ENCODE results near the gene CEP104. TPM values are rescaled to one million over a fixed set of nuclear protein-coding genes. Genes with fewer than 3 reads are reported as not detected.

Gene CEP104
- total and polyA plus RNA-seq, 10 of the 15 experiments (the other 5 are each of a cell fraction or from before 2014, with no cell fraction given): 7.2 to 34.8 (median 19.3) TPM

- H3K4me1 ChIP-seq (ENCODE audit: control insufficient read depth, insufficient read depth, low read length): peaks cover 3% of the 10 kb centered on the region; the same call in 1 of the 2 replicates
- intact Hi-C loops (cut with micrococcal nuclease; ENCODE audit: unreplicated experiment): loop anchor here (1.0 kb wide), 1 partner anchor 43 kb away; the partner anchor contains the start of gene C1orf174
- no peaks in the 10 kb centered on the region for H4K20me1 ChIP-seq (ENCODE audit: control insufficient read depth, insufficient read depth)
- H3K4me3 ChIP-seq: peak overlapping the region; percentile 95
- no peak for DNase-seq (ENCODE audit: low read depth, low spot score)
- no peaks in the 10 kb centered on the region for H3K36me3 ChIP-seq (ENCODE audit: control insufficient read depth in 2 of 2, insufficient read depth in 2 of 2, low read length in 1 of 2)
- no peak for ATAC-seq
- CTCF ChIA-PET: interaction anchor here (0.7 to 3.2 kb wide), 2 partner anchors 41 to 213 kb away, joined by 3 to 9 read pairs; partner anchors contain the start of gene C1orf174
- peaks cover 15% of the 10 kb centered on the region for H3K79me2 ChIP-seq (ENCODE audit: control insufficient read depth, insufficient read depth, low read length)
- RAD21 ChIA-PET (ENCODE audit: unreplicated experiment): interaction anchor here (1.0 to 1.6 kb wide), 5 partner anchors 35 to 62 kb away, joined by 3 to 5 read pairs (median 3); partner anchors contain the start of genes C1orf174 and LRRC47
- H3K4me2 ChIP-seq (ENCODE audit: control insufficient read depth, insufficient read depth): peak overlapping the region; percentile 87
- TF ChIP-seq DPF2 (IDR thresholded peaks at IDR 0.05) (0 out of 2 replicates have a peak, but pooled peaks have one; percentile 7), STAT1 (conservative IDR thresholded peaks at IDR 0.05) (no peak), NR2C2 (IDR thresholded peaks at IDR 0.05; ENCODE audit: borderline replicate concordance, control insufficient read depth, insufficient read length, low read depth) (no peak)
- H3K9ac ChIP-seq (ENCODE audit: control insufficient read depth, insufficient read depth, low read length): peak overlapping the region; percentile 62
- peak overlapping the region; percentile 90 for H2AFZ ChIP-seq (ENCODE audit: control insufficient read depth, low read depth, low read length)
- BruUV-seq (replicated peaks): no TSS peak
- in situ Hi-C loops (cut with MboI): no loop called here
- no peak for FAIRE-seq
- H3K27me3 ChIP-seq (replicated peaks in 1 of 2; ENCODE audit: control insufficient read depth in 2 of 2, insufficient read depth in 2 of 2, low read length in 1 of 2): no peaks in the 10 kb centered on the region
- SMC1A ChIA-PET (ENCODE audit: uncharacterized antibody, unreplicated experiment): interaction anchor here (0.9 to 2.0 kb wide), 4 partner anchors 35 to 54 kb away, joined by 3 to 7 read pairs (median 3); no protein-coding TSS in a partner anchor
- H3K27ac ChIP-seq (ENCODE audit: control insufficient read depth, insufficient read depth): peak overlapping the region; percentile 40; the same call in 1 of the 2 replicates
- POLR2A ChIA-PET: interaction anchor here (0.6 to 1.7 kb wide), 3 partner anchors 10 to 206 kb away, joined by 3 to 4 read pairs (median 4); partner anchors contain the start of gene TP73
- 23% methylated on average over 21 of the region's 21 CpGs for WGBS (ENCODE audit: insufficient coverage, insufficient replicate concordance, low lambda C conversion rate, missing lambda C conversion rate)
- no peaks in the 10 kb centered on the region for H3K9me3 ChIP-seq (replicated peaks; ENCODE audit: control insufficient read depth, insufficient read depth, low read length)
Measured at GRCh38 chr1:3857791-3858129, 749 bp upstream of the CEP104 start.

GRCh38 chr1:3852711-3853485, 4.1 kb downstream of the CEP104 start:
- H3K36me3 ChIP-seq (ENCODE audit: control insufficient read depth in 2 of 2, insufficient read depth in 2 of 2, low read length in 1 of 2): peaks cover 3 to 13% of the 10 kb centered on the region in 2 experiments
- FAIRE-seq: no peak
- ChIA-PET POLR2A (no interaction called here), SMC1A (ENCODE audit: uncharacterized antibody, unreplicated experiment) (no interaction called here), RAD21 (ENCODE audit: unreplicated experiment) (no interaction called here), CTCF (no interaction called here)
- no peaks in the 10 kb centered on the region for H3K27me3 ChIP-seq (replicated peaks in 1 of 2; ENCODE audit: control insufficient read depth in 2 of 2, insufficient read depth in 2 of 2, low read length in 1 of 2)
- H3K4me1 ChIP-seq (ENCODE audit: control insufficient read depth, insufficient read depth, low read length): peaks cover 3% of the 10 kb centered on the region; the same call in 1 of the 2 replicates
- no TSS peak for BruUV-seq (replicated peaks)
- no peak overlapping the region for H3K4me3 ChIP-seq
- H3K27ac ChIP-seq (ENCODE audit: control insufficient read depth, insufficient read depth): no peak overlapping the region
- H3K4me2 ChIP-seq (ENCODE audit: control insufficient read depth, insufficient read depth): no peak overlapping the region
- peaks cover 15% of the 10 kb centered on the region for H3K79me2 ChIP-seq (ENCODE audit: control insufficient read depth, insufficient read depth, low read length)
- H2AFZ ChIP-seq (ENCODE audit: control insufficient read depth, low read depth, low read length): no peak overlapping the region
- no peaks in the 10 kb centered on the region for H4K20me1 ChIP-seq (ENCODE audit: control insufficient read depth, insufficient read depth)
- in situ Hi-C loops (cut with MboI) (no loop called here), intact Hi-C loops (cut with micrococcal nuclease; ENCODE audit: unreplicated experiment) (no loop called here)
- H3K9ac ChIP-seq (ENCODE audit: control insufficient read depth, insufficient read depth, low read length): no peak overlapping the region
- ATAC-seq: no peak
- no peak for DNase-seq (ENCODE audit: low read depth, low spot score)
- H3K9me3 ChIP-seq (replicated peaks; ENCODE audit: control insufficient read depth, insufficient read depth, low read length): no peaks in the 10 kb centered on the region
- WGBS (ENCODE audit: insufficient coverage, insufficient replicate concordance, low lambda C conversion rate, missing lambda C conversion rate): 81% methylated on average over 15 of the region's 15 CpGs
- no peak for TF ChIP-seq MLLT1 (IDR thresholded peaks at IDR 0.05)
- no peak for TF ChIP-seq NR2C2 (IDR thresholded peaks at IDR 0.05; ENCODE audit: borderline replicate concordance, control insufficient read depth, insufficient read length, low read depth)
- no peak for TF ChIP-seq NBN (IDR thresholded peaks at IDR 0.05)
- TF ChIP-seq HSF1 (IDR thresholded peaks at IDR 0.05; ENCODE audit: low read depth, low read length): no peak
- no peak for TF ChIP-seq SMAD5 (IDR thresholded peaks at IDR 0.05; ENCODE audit: low read depth)
- TF ChIP-seq ZNF592 (IDR thresholded peaks at IDR 0.05): no peak
